ENCODE results near the gene IRF4. TPM values are rescaled to one million over a fixed set of nuclear protein-coding genes. Genes with fewer than 3 reads are reported as not detected.
"Not testable (repeated sequence)": the region's sequence is repeated elsewhere in the genome, so short reads cannot be mapped to it uniquely, and the experiment has no call there.

The IRF4 gene
- total RNA-seq, 2 donors from 2014 or later: 0.26 TPM; not detected in 1

GRCh38 chr6:423055-423798, 31.7 kb downstream of the IRF4 start:
- 87 to 91% methylated on average over 11 of the region's 11 CpGs for WGBS, 2 donors
- intact Hi-C loops (cut with DNase I): no loop called here

DNA sequence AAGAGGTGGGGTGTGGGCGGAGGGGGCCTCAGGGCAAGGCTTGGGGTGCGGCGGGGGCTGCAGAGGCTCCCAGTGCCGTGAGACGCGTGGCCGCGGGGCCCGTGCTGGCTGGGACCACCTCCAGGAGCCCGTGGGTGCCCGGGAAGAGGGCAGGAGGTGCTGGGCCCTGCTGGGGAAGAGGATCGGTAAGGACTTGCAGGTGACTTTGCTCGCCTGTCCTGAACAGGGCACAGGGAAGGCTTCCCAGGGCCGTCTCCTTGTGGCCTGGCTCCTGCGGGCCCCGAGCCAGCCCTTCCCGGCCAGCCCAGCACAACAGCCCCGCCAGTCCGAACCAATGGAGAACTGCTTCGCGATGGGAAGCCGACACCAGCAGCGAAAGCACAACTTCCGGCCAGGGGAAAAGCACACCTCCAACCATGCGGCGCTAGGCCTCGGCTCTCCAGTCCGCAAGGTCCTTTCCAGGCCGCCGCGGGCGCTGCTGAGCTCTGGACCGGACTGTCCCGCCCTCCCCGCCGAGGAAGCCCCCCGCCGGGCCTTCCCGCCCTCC, 32.3 kb downstream of the IRF4 start:
- H3K27me3 ChIP-seq: no peaks in the 10 kb centered on the region
- 95 to 96% methylated on average over 32 to 34 of the region's 39 CpGs for WGBS, 2 donors
- ATAC-seq (no peak), DNase-seq (no peak)
- no peak overlapping the region for H3K4me3 ChIP-seq
- H3K9me3 ChIP-seq: peaks cover 0 to 2% (median 0%) of the 10 kb centered on the region in 3 donors
- no peak overlapping the region for H3K27ac ChIP-seq
- H3K36me3 ChIP-seq (replicated peaks in 1 of 2; ENCODE audit: insufficient read depth in 1 of 2, low read depth in 2 of 2): no peaks in the 10 kb centered on the region
- TF ChIP-seq, protein P1, sequence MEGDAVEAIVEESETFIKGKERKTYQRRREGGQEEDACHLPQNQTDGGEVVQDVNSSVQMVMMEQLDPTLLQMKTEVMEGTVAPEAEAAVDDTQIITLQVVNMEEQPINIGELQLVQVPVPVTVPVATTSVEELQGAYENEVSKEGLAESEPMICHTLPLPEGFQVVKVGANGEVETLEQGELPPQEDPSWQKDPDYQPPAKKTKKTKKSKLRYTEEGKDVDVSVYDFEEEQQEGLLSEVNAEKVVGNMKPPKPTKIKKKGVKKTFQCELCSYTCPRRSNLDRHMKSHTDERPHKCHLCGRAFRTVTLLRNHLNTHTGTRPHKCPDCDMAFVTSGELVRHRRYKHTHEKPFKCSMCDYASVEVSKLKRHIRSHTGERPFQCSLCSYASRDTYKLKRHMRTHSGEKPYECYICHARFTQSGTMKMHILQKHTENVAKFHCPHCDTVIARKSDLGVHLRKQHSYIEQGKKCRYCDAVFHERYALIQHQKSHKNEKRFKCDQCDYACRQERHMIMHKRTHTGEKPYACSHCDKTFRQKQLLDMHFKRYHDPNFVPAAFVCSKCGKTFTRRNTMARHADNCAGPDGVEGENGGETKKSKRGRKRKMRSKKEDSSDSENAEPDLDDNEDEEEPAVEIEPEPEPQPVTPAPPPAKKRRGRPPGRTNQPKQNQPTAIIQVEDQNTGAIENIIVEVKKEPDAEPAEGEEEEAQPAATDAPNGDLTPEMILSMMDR (IDR thresholded peaks at IDR 0.05): no peak
- no peak for TF ChIP-seq POLR2A (IDR thresholded peaks at IDR 0.05)
- intact Hi-C loops (cut with DNase I): no loop called here
- no peaks in the 10 kb centered on the region for H3K4me1 ChIP-seq

More at GRCh38 chr6:423055-423798, 31.7 kb downstream of the IRF4 start:
- H3K27ac ChIP-seq: no peak overlapping the region
- H3K4me1 ChIP-seq: no peaks in the 10 kb centered on the region
- no peaks in the 10 kb centered on the region for H3K27me3 ChIP-seq
- peaks cover 0 to 2% (median 0%) of the 10 kb centered on the region in 3 donors for H3K9me3 ChIP-seq
- TF ChIP-seq POLR2A (IDR thresholded peaks at IDR 0.05): no peak
- TF ChIP-seq, protein P1 (IDR thresholded peaks at IDR 0.05): no peak
- H3K4me3 ChIP-seq: no peak overlapping the region
- no peak for DNase-seq
- H3K36me3 ChIP-seq (replicated peaks in 1 of 2; ENCODE audit: insufficient read depth in 1 of 2, low read depth in 2 of 2): no peaks in the 10 kb centered on the region
- no peak for ATAC-seq

DNA sequence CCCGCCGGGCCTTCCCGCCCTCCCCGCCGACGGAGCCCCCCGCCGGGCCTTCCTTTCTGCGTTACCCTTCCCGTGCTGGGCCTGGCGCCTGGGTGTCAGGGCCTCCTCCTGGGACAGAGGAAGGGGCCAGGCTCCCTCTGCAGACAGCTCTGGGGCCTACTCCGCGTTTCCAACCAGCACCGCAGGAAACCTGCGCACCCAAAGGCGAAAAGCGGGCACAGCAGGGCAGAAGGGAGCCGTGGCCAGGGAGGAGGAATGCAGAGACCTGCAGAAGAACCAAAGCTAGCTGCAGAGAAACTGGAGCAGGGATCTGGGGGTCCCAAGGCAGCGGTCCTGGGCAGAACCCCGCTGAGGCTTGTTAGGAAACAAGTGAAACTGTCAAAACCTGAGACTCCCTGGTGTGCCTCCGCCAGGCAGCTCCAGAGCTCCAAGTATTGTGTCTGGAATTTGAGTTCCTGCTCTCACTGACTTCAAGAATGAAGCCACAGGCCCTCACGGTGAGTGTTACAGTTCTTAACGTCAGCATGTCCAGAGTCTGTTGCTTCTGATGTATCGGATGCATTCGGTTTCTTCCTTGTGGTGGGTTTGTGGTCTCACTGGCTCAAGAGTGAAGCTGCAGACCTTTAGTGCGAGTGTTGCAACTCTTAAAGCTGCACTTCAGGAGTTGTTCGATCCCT, 33.3 kb downstream of the IRF4 start:
- no peaks in the 10 kb centered on the region for H3K4me1 ChIP-seq
- 83 to 93% methylated on average over 17 to 19 of the region's 27 CpGs for WGBS, 2 donors
- peaks cover 0 to 2% (median 0%) of the 10 kb centered on the region in 3 donors for H3K9me3 ChIP-seq
- ATAC-seq (no peak), DNase-seq (no peak)
- H3K27me3 ChIP-seq: no peaks in the 10 kb centered on the region
- intact Hi-C loops (cut with DNase I): no loop called here
- H3K4me3 ChIP-seq: no peak overlapping the region
- no peaks in the 10 kb centered on the region for H3K36me3 ChIP-seq (replicated peaks in 1 of 2; ENCODE audit: insufficient read depth in 1 of 2, low read depth in 2 of 2)
- no peak for TF ChIP-seq POLR2A (IDR thresholded peaks at IDR 0.05)
- TF ChIP-seq, protein P1 (IDR thresholded peaks at IDR 0.05): no peak
- H3K27ac ChIP-seq: no peak overlapping the region

- intact Hi-C loops (cut with DNase I): not testable (repeated sequence)
- 56 to 83% methylated on average over 7 of the region's 7 CpGs for WGBS, 2 donors
Observed at GRCh38 chr6:425418-425788, 33.9 kb downstream of the IRF4 start.

GRCh38 chr6:426198-426738, 34.7 kb downstream of the IRF4 start:
- H3K27me3 ChIP-seq; intact Hi-C loops (cut with DNase I); DNase-seq; H3K9me3 ChIP-seq; H3K27ac ChIP-seq; ATAC-seq; H3K36me3 ChIP-seq (replicated peaks in 1 of 2; ENCODE audit: insufficient read depth in 1 of 2, low read depth in 2 of 2); H3K4me3 ChIP-seq; H3K4me1 ChIP-seq: not testable (repeated sequence)
- 94 to 95% methylated on average over 24 to 41 of the region's 45 CpGs for WGBS, 2 donors

More at GRCh38 chr6:425418-425788, 33.9 kb downstream of the IRF4 start:
- DNase-seq; ATAC-seq; H3K9me3 ChIP-seq; H3K36me3 ChIP-seq (replicated peaks in 1 of 2; ENCODE audit: insufficient read depth in 1 of 2, low read depth in 2 of 2); H3K4me1 ChIP-seq; H3K4me3 ChIP-seq; H3K27ac ChIP-seq; H3K27me3 ChIP-seq: not testable (repeated sequence)

Data from body of pancreas (tissue), 4 donors.